ENCODE results near the gene ZFAND3.

- no peak for TF ChIP-seq POLR2A (IDR thresholded peaks at IDR 0.05)
- TF ChIP-seq CTCF (IDR thresholded peaks at IDR 0.05): no peak
Measured at GRCh38 chr6:37868447-37868825, 48.9 kb downstream of the ZFAND3 start.

Data from Peyer's patch (tissue), 4 donors.